ENCODE results near the gene BUB1B. TPM values are rescaled to one million over a fixed set of nuclear protein-coding genes. Genes with fewer than 3 reads are reported as not detected.
A peak's percentile ranks its signal among the peaks of the same experiment; 100 is the strongest.

Gene BUB1B
- polyA plus RNA-seq, 1 donor (not counting 4 experiments of a cell fraction or from before 2014, with no cell fraction given) = 19.7 TPM

- Histone ChIP-seq H3K36me3 (ENCODE audit: control insufficient read depth in 2 of 2, extremely low read depth in 1 of 2, insufficient read depth in 2 of 2, low read length in 2 of 2) (no peaks in the 10 kb centered on the region), H3K4me3 (ENCODE audit: control insufficient read depth in 2 of 3, extremely low read depth in 1 of 3, insufficient read depth in 2 of 3, low read depth in 1 of 3, low read length in 3 of 3) (peak overlapping the region; percentile 53 to 85 (median 81)), H4K20me1 (ENCODE audit: control insufficient read depth, extremely low read depth, insufficient read depth, low read length) (no peaks in the 10 kb centered on the region), H3K4me2 (ENCODE audit: control insufficient read depth, extremely low read depth, insufficient read depth, low read depth, low read length) (peak overlapping the region; percentile 98), H3K27me3 (ENCODE audit: control insufficient read depth, extremely low read depth, insufficient read depth, low read length) (no peaks in the 10 kb centered on the region), H3K9ac (ENCODE audit: control insufficient read depth, extremely low read depth, insufficient read depth, low read length) (peak overlapping the region; percentile 86), H3K9me1 (ENCODE audit: control insufficient read depth, extremely low read depth, insufficient read depth, low read length) (peaks cover 4% of the 10 kb centered on the region), H2AFZ (ENCODE audit: control insufficient read depth, low read length) (peak overlapping the region; percentile 66), H3K9me3 (ENCODE audit: control insufficient read depth, low read depth, low read length) (no peaks in the 10 kb centered on the region), H3K4me1 (ENCODE audit: control insufficient read depth, extremely low read depth, insufficient read depth, low read length) (peaks cover 64% of the 10 kb centered on the region), H3K27ac (ENCODE audit: control insufficient read depth, insufficient read depth, low read length) (peak overlapping the region; percentile 91), H3K79me2 (ENCODE audit: control insufficient read depth, insufficient read depth, low read length) (peaks cover 10% of the 10 kb centered on the region)
- dilution Hi-C loops (cut with MboI; ENCODE audit: extremely low pct_ligation_motif_present, low sequenced_read_pairs) = no loop called here
- DNase-seq (ENCODE audit: low read depth, low spot score) (no peak), FAIRE-seq (no peak)
- TF ChIP-seq EZH2 (IDR thresholded peaks at IDR 0.05; ENCODE audit: low read length) (no peak), CTCF (optimal IDR thresholded peaks at IDR 0.05 in 1 of 3, IDR thresholded peaks at IDR 0.05 in 1 of 3, conservative IDR thresholded peaks at IDR 0.05 in 1 of 3; ENCODE audit: extremely low read depth in 1 of 3, insufficient read depth in 2 of 3, low read length in 3 of 3) (no peak)
These were observed 78.5 kb downstream of the BUB1B start for GRCh38 chr15:40239404-40239692.

- Histone ChIP-seq H3K4me1 (ENCODE audit: control insufficient read depth, extremely low read depth, insufficient read depth, low read length) (peaks cover 62% of the 10 kb centered on the region), H3K4me3 (ENCODE audit: control insufficient read depth in 2 of 3, extremely low read depth in 1 of 3, insufficient read depth in 2 of 3, low read depth in 1 of 3, low read length in 3 of 3) (peak overlapping the region; percentile 53 to 85 (median 81)), H3K9me3 (ENCODE audit: control insufficient read depth, low read depth, low read length) (no peaks in the 10 kb centered on the region), H3K9me1 (ENCODE audit: control insufficient read depth, extremely low read depth, insufficient read depth, low read length) (peaks cover 8% of the 10 kb centered on the region), H3K27me3 (ENCODE audit: control insufficient read depth, extremely low read depth, insufficient read depth, low read length) (no peaks in the 10 kb centered on the region), H3K27ac (ENCODE audit: control insufficient read depth, insufficient read depth, low read length) (peak overlapping the region; percentile 91), H3K4me2 (ENCODE audit: control insufficient read depth, extremely low read depth, insufficient read depth, low read depth, low read length) (peak overlapping the region; percentile 98), H2AFZ (ENCODE audit: control insufficient read depth, low read length) (peak overlapping the region; percentile 66), H4K20me1 (ENCODE audit: control insufficient read depth, extremely low read depth, insufficient read depth, low read length) (no peaks in the 10 kb centered on the region), H3K79me2 (ENCODE audit: control insufficient read depth, insufficient read depth, low read length) (peaks cover 10% of the 10 kb centered on the region), H3K9ac (ENCODE audit: control insufficient read depth, extremely low read depth, insufficient read depth, low read length) (peak overlapping the region; percentile 86), H3K36me3 (ENCODE audit: control insufficient read depth in 2 of 2, extremely low read depth in 1 of 2, insufficient read depth in 2 of 2, low read length in 2 of 2) (no peaks in the 10 kb centered on the region)
- FAIRE-seq (peak; percentile 9), DNase-seq (ENCODE audit: low read depth, low spot score) (no peak)
- dilution Hi-C loops (cut with MboI; ENCODE audit: extremely low pct_ligation_motif_present, low sequenced_read_pairs) = no loop called here
- TF ChIP-seq EZH2 (IDR thresholded peaks at IDR 0.05; ENCODE audit: low read length) (no peak), CTCF (optimal IDR thresholded peaks at IDR 0.05 in 1 of 3, IDR thresholded peaks at IDR 0.05 in 1 of 3, conservative IDR thresholded peaks at IDR 0.05 in 1 of 3; ENCODE audit: extremely low read depth in 1 of 3, insufficient read depth in 2 of 3, low read length in 3 of 3) (peak in 1 of 3 experiments; percentile 2)
These were observed 79.1 kb downstream of the BUB1B start for GRCh38 chr15:40239693-40240618.

All from keratinocyte (primary cell).